Peyer's patch (tissue), 4 donors: ENCODE results near the gene GMEB2. TPM values are rescaled to one million over a fixed set of nuclear protein-coding genes. Genes with fewer than 3 reads are reported as not detected.

Source experiments
- DNase-seq, 3 donors: peaks; one replicate each; pipeline ENCODE4 v3.0.0-alpha.2; 2017 to 2019
- H3K27ac ChIP-seq, 4 donors: fragments of 200-600 bp; sonication (generic); one replicate each; pipeline ENCODE4 v1.5.1; 2016 to 2019
- H3K27me3 ChIP-seq, 2 donors: fragments of 200-600 bp; sonication (generic); one replicate each; pipeline ENCODE4 v1.5.1; 2019
- H3K36me3 ChIP-seq, 3 donors: fragments of 200-600 bp; sonication (generic); one replicate each; pipeline ENCODE4 v1.5.1; 2016 to 2019
- H3K4me1 ChIP-seq, 4 donors: fragments of 200-600 bp; sonication (generic); one replicate each; pipeline ENCODE4 v1.5.1; 2016 to 2019
- H3K4me3 ChIP-seq, 4 donors: fragments of 200-600 bp; sonication (generic); 1 replicate in 3 of 4; 2 replicates in 1 of 4; pipeline ENCODE4 v1.5.1; 2016 to 2019; ENCODE audit warnings: mild to moderate bottlenecking in 1 of 4
- H3K9me3 ChIP-seq, 4 donors: fragments of 200-600 bp; sonication (generic); one replicate each; pipeline ENCODE4 v1.5.1; 2016 to 2019; ENCODE audit warnings: mild to moderate bottlenecking in 1 of 4
- CTCF ChIP-seq, 6 experiments: fragments of 450-650 bp in 4 of 6; fragments of 200-600 bp in 2 of 6; sonication (generic) in 1 of 6; IDR thresholded peaks; one replicate each; pipeline ENCODE4 v1.5.1; 2017 to 2019; ENCODE audit warnings: antibody characterized with exemption in 6 of 6, mild to moderate bottlenecking in 3 of 6, moderate library complexity in 1 of 6
- POLR2A ChIP-seq, 2 donors: fragments of 450-650 bp; IDR thresholded peaks; one replicate each; pipeline ENCODE4 v1.5.1; 2017; ENCODE audit warnings: antibody characterized with exemption in 2 of 2, mild to moderate bottlenecking in 2 of 2, moderate library complexity in 2 of 2
- total RNA-seq, 4 donors: library from RNA; depleted of rRNA; stranded (reverse); fragments of >200 nt; gene quantifications; one replicate each; pipeline ENCODE4 v1.1.0, GENCODE V29; 2016

The GMEB2 gene
- total RNA-seq, 4 donors from 2014 or later, result 13.8 to 24.5 (median 17.1) TPM

DNA sequence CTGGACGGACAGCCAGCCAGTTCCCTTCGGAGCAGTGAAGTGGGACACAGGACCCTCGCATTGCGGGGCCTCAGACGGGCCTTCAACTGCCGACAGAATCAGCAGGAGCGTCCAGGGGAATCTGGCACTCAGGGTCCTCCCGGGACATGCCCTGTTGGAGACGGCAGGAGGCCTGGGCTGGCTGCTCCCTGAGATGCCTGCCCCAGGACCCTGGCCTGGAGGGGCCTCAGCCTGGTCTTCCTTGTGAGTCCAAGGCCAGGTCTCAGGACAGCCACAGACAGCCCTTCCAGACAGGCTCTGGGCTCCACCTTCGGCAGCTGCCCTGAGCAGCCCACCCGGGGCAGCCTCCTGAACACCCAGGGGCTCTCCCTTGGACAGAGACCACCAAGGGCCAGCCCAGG, 38.3 kb downstream of the GMEB2 start:
- peaks cover 0 to 46% (median 0%) of the 10 kb centered on the region in 3 donors for H3K36me3 ChIP-seq
- DNase-seq, result no peak
- no peak for TF ChIP-seq CTCF (IDR thresholded peaks at IDR 0.05)
- TF ChIP-seq POLR2A (IDR thresholded peaks at IDR 0.05), result no peak
- H3K4me3 ChIP-seq, result no peak overlapping the region
- H3K4me1 ChIP-seq, result no peaks in the 10 kb centered on the region
- no peak overlapping the region for H3K27ac ChIP-seq
- H3K27me3 ChIP-seq, result no peaks in the 10 kb centered on the region
- no peaks in the 10 kb centered on the region for H3K9me3 ChIP-seq

- Histone ChIP-seq H3K4me1 (no peaks in the 10 kb centered on the region), H3K27ac (no peak overlapping the region), H3K9me3 (no peaks in the 10 kb centered on the region), H3K27me3 (no peaks in the 10 kb centered on the region), H3K36me3 (peaks cover 0 to 40% (median 0%) of the 10 kb centered on the region in 3 donors), H3K4me3 (no peak overlapping the region)
- TF ChIP-seq CTCF (IDR thresholded peaks at IDR 0.05) (no peak), POLR2A (IDR thresholded peaks at IDR 0.05) (no peak)
- no peak for DNase-seq
Measured at GRCh38 chr20:63587776-63588591, 38.9 kb downstream of the GMEB2 start.

DNA sequence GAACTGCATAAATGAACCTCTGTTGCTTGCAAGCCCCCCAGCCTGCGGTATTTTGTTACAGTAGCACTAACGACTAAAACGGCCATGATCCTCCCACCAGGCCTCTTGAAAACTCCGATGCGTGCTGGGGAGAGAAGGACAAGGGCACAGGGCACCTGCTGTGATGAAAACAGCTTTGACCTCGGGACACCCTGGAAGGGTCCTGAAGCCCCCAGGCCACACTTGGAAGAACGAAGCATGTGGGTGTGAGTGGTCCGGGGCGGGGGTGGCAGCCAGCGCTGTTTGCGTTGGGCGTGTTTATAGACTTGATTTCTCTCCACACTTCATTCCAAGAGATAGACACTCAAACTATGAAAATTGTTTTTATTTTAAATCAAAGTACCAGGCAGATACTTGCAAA, 39.6 kb downstream of the GMEB2 start:
- no peak for DNase-seq
- TF ChIP-seq POLR2A (IDR thresholded peaks at IDR 0.05), result no peak
- no peak for TF ChIP-seq CTCF (IDR thresholded peaks at IDR 0.05)
- Histone ChIP-seq H3K27me3 (no peaks in the 10 kb centered on the region), H3K9me3 (no peaks in the 10 kb centered on the region), H3K27ac (no peak overlapping the region), H3K4me3 (no peak overlapping the region), H3K36me3 (peaks cover 0 to 33% (median 0%) of the 10 kb centered on the region in 3 donors), H3K4me1 (no peaks in the 10 kb centered on the region)

DNA sequence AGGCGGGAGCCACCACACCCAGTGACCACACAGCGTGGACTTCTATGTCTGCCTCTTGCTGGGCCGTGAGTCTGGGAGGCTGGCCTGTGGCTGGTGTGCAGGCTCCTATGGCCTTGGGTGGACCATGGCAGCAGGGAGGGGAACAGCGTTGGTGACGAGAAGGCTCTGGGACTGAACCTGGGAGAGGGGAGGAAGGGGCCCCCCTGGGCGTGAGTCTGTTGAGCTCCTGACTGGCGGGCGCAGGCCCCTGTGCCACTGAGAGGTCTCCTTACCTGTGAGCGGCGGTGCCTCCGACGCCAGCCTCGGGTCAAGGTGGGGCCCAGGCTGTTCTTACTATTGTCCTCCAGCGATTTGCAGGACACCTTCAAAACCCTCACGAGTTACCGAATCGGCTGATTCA, 40.1 kb downstream of the GMEB2 start:
- Histone ChIP-seq H3K27ac (no peak overlapping the region), H3K4me3 (no peak overlapping the region), H3K4me1 (no peaks in the 10 kb centered on the region), H3K9me3 (no peaks in the 10 kb centered on the region), H3K27me3 (no peaks in the 10 kb centered on the region), H3K36me3 (peaks cover 0 to 29% (median 0%) of the 10 kb centered on the region in 3 donors)
- TF ChIP-seq POLR2A (IDR thresholded peaks at IDR 0.05) (no peak), CTCF (IDR thresholded peaks at IDR 0.05) (no peak)
- no peak for DNase-seq

- no peak for DNase-seq
- Histone ChIP-seq H3K4me3 (no peak overlapping the region), H3K9me3 (no peaks in the 10 kb centered on the region), H3K27me3 (no peaks in the 10 kb centered on the region), H3K27ac (no peak overlapping the region), H3K4me1 (no peaks in the 10 kb centered on the region), H3K36me3 (peaks cover 0 to 22% (median 0%) of the 10 kb centered on the region in 3 donors)
- TF ChIP-seq CTCF (IDR thresholded peaks at IDR 0.05), result no peak
- TF ChIP-seq POLR2A (IDR thresholded peaks at IDR 0.05), result no peak
Measured at GRCh38 chr20:63585616-63586565, 41.0 kb downstream of the GMEB2 start.
